GM19239 (cell line): ENCODE results near the gene KRABD2.

Experiments used
- DNase-seq: peaks from one replicate; pipeline ENCODE4 v3.0.0; 2011; ENCODE audit warnings: low spot score; ENCODE audit not compliant: insufficient read length
- FAIRE-seq: peaks from 2 replicates; lab custom pipeline; 2011; peaks lifted over from hg19 to GRCh38; lab: Jason Lieb, UNC

The KRABD2 gene

DNA sequence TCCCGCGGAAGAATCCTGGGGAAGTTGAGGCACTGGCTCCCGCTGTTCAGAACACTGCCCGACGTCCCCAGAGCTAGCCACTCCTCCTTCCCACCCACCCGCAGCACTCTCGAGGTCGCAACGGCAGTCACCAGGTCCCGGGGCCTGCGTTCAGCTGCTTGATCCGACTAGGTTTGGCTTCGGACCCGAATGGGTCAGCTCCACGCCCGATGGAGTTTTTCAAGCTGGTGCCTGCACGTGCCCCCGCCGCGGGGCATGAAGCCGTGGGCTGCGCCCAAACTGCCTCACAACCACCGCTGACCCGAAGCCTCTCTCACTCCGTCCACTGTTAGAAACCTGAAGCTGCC is 49.2 kb downstream of the KRABD2 start:
- DNase-seq (no peak), FAIRE-seq (no peak)
